Measurements from ENCODE around the gene ITPR2. TPM values are rescaled to one million over a fixed set of nuclear protein-coding genes. Genes with fewer than 3 reads are reported as not detected.

ITPR2 gene
- total RNA-seq, 1 experiment from 2014 or later = 14.3 TPM

DNA sequence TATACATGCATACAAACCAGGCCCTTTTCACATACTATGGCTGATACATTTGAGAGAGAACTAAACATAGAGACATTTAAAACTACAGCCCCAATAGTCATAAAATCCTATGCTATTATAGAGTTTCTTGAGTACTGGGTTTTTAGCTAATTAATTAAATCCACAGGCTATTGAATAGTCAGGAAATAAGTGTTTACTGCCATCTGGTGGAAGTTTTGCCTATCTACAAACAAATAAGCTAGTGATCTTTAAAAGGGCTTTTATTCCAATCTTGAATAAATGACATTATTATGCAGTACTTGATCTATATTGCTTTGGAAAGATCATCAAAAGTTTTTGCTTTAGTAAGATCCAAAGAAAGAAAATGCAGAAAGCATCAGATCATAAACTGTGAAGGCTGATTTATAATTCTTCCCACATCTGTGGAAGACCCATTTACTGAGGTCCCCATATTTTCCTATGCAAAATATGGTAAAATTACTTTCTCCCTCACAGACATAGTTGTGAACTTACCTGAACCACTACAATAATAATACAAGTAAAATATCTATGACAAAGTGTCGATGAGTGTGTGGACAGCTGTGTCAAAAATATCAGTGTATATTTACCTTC, 131.3 kb downstream of the ITPR2 start:
- DNase-seq (ENCODE audit: unreplicated experiment) = peak; percentile 65
- Mint-ChIP-seq H3K36me3 (ENCODE audit: insufficient read depth, unreplicated experiment) (no peaks in the 10 kb centered on the region), H3K27ac (ENCODE audit: low read depth, unreplicated experiment) (no peak overlapping the region), H3K4me3 (ENCODE audit: unreplicated experiment) (no peak overlapping the region), H3K9me3 (ENCODE audit: unreplicated experiment) (peaks cover 9% of the 10 kb centered on the region), H3K4me1 (ENCODE audit: insufficient read depth, unreplicated experiment) (peaks cover 13% of the 10 kb centered on the region), H3K27me3 (ENCODE audit: insufficient read depth, unreplicated experiment) (no peaks in the 10 kb centered on the region)
- intact Hi-C loops (cut with micrococcal nuclease) = loop anchor here (1.0 to 10.0 kb wide), 4 partner anchors 47 to 604 kb away; no protein-coding TSS in a partner anchor
- ChIA-PET CTCF (interaction anchor here (0.6 to 3.1 kb wide), 24 partner anchors 9 to 607 kb away, joined by 3 to 17 read pairs (median 4); partner anchors contain the start of gene ITPR2), POLR2A (interaction anchor here (0.6 to 1.1 kb wide), 8 partner anchors 9 to 636 kb away, joined by 3 to 4 read pairs (median 3); no protein-coding TSS in a partner anchor)
- BruUV-seq (replicated peaks) = no TSS peak
- TF ChIP-seq, protein P1, sequence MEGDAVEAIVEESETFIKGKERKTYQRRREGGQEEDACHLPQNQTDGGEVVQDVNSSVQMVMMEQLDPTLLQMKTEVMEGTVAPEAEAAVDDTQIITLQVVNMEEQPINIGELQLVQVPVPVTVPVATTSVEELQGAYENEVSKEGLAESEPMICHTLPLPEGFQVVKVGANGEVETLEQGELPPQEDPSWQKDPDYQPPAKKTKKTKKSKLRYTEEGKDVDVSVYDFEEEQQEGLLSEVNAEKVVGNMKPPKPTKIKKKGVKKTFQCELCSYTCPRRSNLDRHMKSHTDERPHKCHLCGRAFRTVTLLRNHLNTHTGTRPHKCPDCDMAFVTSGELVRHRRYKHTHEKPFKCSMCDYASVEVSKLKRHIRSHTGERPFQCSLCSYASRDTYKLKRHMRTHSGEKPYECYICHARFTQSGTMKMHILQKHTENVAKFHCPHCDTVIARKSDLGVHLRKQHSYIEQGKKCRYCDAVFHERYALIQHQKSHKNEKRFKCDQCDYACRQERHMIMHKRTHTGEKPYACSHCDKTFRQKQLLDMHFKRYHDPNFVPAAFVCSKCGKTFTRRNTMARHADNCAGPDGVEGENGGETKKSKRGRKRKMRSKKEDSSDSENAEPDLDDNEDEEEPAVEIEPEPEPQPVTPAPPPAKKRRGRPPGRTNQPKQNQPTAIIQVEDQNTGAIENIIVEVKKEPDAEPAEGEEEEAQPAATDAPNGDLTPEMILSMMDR (IDR thresholded peaks at IDR 0.05; ENCODE audit: unreplicated experiment) = peak; percentile 66

- TF ChIP-seq, protein P1 (IDR thresholded peaks at IDR 0.05; ENCODE audit: unreplicated experiment) = no peak
- no TSS peak for BruUV-seq (replicated peaks)
- peaks cover 9% of the 10 kb centered on the region for H3K9me3 Mint-ChIP-seq (ENCODE audit: unreplicated experiment)
- H3K27me3 Mint-ChIP-seq (ENCODE audit: insufficient read depth, unreplicated experiment) = no peaks in the 10 kb centered on the region
- ChIA-PET CTCF (interaction anchor here (0.7 to 2.1 kb wide), 5 partner anchors 8 to 472 kb away, joined by 3 to 8 read pairs (median 4); no protein-coding TSS in a partner anchor), POLR2A (no interaction called here)
- no peak overlapping the region for H3K4me3 Mint-ChIP-seq (ENCODE audit: unreplicated experiment)
- intact Hi-C loops (cut with micrococcal nuclease) = loop anchor here (5.0 to 10.0 kb wide), 2 partner anchors 46 to 578 kb away; no protein-coding TSS in a partner anchor
- no peak for DNase-seq (ENCODE audit: unreplicated experiment)
- H3K27ac Mint-ChIP-seq (ENCODE audit: low read depth, unreplicated experiment) = peak overlapping the region; percentile 7
- H3K4me1 Mint-ChIP-seq (ENCODE audit: insufficient read depth, unreplicated experiment) = peaks cover 20% of the 10 kb centered on the region
- H3K36me3 Mint-ChIP-seq (ENCODE audit: insufficient read depth, unreplicated experiment) = peaks cover 2% of the 10 kb centered on the region
These were observed 132.6 kb downstream of the ITPR2 start for GRCh38 chr12:26700430-26700829.

DNA sequence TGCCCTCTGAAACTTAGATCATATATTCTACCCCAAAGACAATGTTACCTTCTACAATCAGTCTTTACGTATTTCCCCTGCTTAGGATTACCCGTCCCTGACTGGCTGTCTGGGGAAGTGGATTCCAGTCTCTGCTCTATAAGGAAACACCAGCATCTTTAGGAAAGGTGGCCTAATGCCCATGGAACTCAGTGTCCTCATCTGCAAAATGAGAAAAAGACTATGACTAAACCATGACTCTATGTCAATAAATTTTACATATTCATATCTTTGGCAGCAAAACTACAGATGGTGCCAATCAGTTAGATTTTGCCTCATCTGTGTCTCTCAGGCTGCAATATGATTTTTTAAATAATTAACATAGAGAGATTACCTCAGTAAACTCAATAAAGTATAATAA, 133.8 kb downstream of the ITPR2 start:
- Mint-ChIP-seq H3K36me3 (ENCODE audit: insufficient read depth, unreplicated experiment) (peaks cover 6% of the 10 kb centered on the region), H3K27ac (ENCODE audit: low read depth, unreplicated experiment) (no peak overlapping the region), H3K27me3 (ENCODE audit: insufficient read depth, unreplicated experiment) (no peaks in the 10 kb centered on the region), H3K4me3 (ENCODE audit: unreplicated experiment) (no peak overlapping the region), H3K4me1 (ENCODE audit: insufficient read depth, unreplicated experiment) (peaks cover 20% of the 10 kb centered on the region), H3K9me3 (ENCODE audit: unreplicated experiment) (peaks cover 9% of the 10 kb centered on the region)
- CTCF ChIA-PET = interaction anchor here (0.7 kb wide), 2 partner anchors 52 to 1144 kb away, joined by 3 read pairs; no protein-coding TSS in a partner anchor
- POLR2A ChIA-PET = interaction anchor here (0.8 kb wide), 1 partner anchor 205 kb away, joined by 3 read pairs; no protein-coding TSS in a partner anchor
- TF ChIP-seq, protein P1 (IDR thresholded peaks at IDR 0.05; ENCODE audit: unreplicated experiment) = no peak
- peak; percentile 67 for DNase-seq (ENCODE audit: unreplicated experiment)
- BruUV-seq (replicated peaks) = no TSS peak
- intact Hi-C loops (cut with micrococcal nuclease) = no loop called here

DNA sequence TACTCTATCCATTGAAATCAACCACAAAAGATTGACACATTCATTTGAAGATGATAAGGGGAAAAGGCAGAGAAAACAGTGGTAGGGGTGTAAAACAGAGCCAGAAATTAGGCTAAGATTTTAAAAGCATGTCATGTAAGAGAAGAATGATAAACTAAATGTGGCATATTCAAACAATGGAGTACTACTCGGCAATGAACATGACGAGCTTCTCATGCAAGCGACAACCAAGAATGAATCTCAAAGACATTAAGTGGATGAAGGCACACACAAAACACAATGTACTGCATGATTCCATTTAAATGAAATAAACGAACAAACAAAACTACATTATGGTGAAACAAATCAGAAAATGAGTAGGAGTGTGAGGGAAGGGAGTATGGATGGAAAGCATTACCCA, 134.8 kb downstream of the ITPR2 start:
- TF ChIP-seq, protein P1 (IDR thresholded peaks at IDR 0.05; ENCODE audit: unreplicated experiment) = no peak
- Mint-ChIP-seq H3K9me3 (ENCODE audit: unreplicated experiment) (peaks cover 9% of the 10 kb centered on the region), H3K4me1 (ENCODE audit: insufficient read depth, unreplicated experiment) (peaks cover 20% of the 10 kb centered on the region), H3K27ac (ENCODE audit: low read depth, unreplicated experiment) (peak overlapping the region; percentile 14), H3K4me3 (ENCODE audit: unreplicated experiment) (no peak overlapping the region), H3K36me3 (ENCODE audit: insufficient read depth, unreplicated experiment) (peaks cover 6% of the 10 kb centered on the region), H3K27me3 (ENCODE audit: insufficient read depth, unreplicated experiment) (no peaks in the 10 kb centered on the region)
- intact Hi-C loops (cut with micrococcal nuclease) = no loop called here
- no peak for DNase-seq (ENCODE audit: unreplicated experiment)
- BruUV-seq (replicated peaks) = no TSS peak
- POLR2A ChIA-PET = no interaction called here
- CTCF ChIA-PET = interaction anchor here (0.8 to 0.9 kb wide), 2 partner anchors 238 to 579 kb away, joined by 4 read pairs; no protein-coding TSS in a partner anchor
